ENCODE data around the gene SEC62.

SEC62 gene

GRCh38 chr3:170000051-170000450, 33.4 kb downstream of the SEC62 start:
- TF ChIP-seq CTCF (IDR thresholded peaks at IDR 0.05): no peak
- no peak overlapping the region for H3K27ac ChIP-seq
- DNase-seq (ENCODE audit: low spot score): no peak
- no peak overlapping the region for H3K4me3 ChIP-seq

- TF ChIP-seq CTCF (IDR thresholded peaks at IDR 0.05): no peak
- Histone ChIP-seq H3K27ac (no peak overlapping the region), H3K4me3 (no peak overlapping the region)
- DNase-seq (ENCODE audit: low spot score): no peak
Measured at GRCh38 chr3:170002231-170002630, 35.6 kb downstream of the SEC62 start.

GRCh38 chr3:170002879-170003278, 36.3 kb downstream of the SEC62 start:
- Histone ChIP-seq H3K4me3 (no peak overlapping the region), H3K27ac (no peak overlapping the region)
- no peak for TF ChIP-seq CTCF (IDR thresholded peaks at IDR 0.05)
- no peak for DNase-seq (ENCODE audit: low spot score)

DNA sequence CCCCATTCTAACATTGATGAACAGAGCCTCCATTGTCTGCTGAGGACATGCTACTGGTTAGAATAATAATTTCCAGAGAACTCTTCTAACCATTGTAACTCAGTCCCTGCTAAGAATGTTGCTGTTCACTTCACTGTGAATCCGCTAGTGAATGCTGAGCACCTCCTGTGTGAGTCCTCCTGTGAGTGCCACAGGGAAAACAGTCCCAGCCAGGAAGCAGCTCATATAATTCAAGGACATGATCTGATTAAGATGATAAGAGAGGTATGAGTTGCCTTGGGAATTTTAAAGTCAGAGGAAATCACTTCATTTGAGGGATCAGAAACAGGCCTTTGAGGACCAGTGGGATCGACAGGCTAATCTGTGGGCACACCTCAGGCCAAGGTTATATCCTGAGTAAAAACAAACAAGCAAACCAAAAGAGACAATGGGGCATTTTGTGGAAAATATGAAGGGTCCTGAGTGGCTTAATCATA, 37.3 kb downstream of the SEC62 start:
- H3K27ac ChIP-seq: no peak overlapping the region
- DNase-seq (ENCODE audit: low spot score): no peak
- TF ChIP-seq CTCF (IDR thresholded peaks at IDR 0.05): no peak
- no peak overlapping the region for H3K4me3 ChIP-seq

- no peak for DNase-seq (ENCODE audit: low spot score)
- H3K4me3 ChIP-seq: no peak overlapping the region
- H3K27ac ChIP-seq: no peak overlapping the region
- TF ChIP-seq CTCF (IDR thresholded peaks at IDR 0.05): no peak
Measured at GRCh38 chr3:170007031-170007663, 40.5 kb downstream of the SEC62 start.

DNA sequence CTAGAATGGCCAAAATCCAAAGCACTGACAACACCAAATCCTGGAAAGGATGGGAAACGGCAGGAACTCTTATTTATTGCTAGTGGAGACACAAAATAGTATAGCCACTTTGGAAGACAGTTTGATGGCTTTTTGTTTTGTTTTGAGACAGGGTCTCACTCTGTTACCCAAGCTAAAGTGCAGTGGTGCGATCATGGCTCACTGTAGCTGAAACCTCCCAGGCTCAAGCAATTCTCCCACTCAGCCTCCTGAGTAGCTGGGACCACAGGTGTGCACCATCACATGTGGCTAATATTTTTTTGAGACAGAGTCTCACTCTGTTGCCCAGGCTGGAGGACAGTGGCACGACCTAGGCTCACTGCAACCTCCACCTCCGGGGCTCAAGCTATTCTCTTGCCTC, 43.9 kb downstream of the SEC62 start:
- H3K27ac ChIP-seq: no peak overlapping the region
- no peak overlapping the region for H3K4me3 ChIP-seq
- no peak for DNase-seq (ENCODE audit: low spot score)
- no peak for TF ChIP-seq CTCF (IDR thresholded peaks at IDR 0.05)

DNA sequence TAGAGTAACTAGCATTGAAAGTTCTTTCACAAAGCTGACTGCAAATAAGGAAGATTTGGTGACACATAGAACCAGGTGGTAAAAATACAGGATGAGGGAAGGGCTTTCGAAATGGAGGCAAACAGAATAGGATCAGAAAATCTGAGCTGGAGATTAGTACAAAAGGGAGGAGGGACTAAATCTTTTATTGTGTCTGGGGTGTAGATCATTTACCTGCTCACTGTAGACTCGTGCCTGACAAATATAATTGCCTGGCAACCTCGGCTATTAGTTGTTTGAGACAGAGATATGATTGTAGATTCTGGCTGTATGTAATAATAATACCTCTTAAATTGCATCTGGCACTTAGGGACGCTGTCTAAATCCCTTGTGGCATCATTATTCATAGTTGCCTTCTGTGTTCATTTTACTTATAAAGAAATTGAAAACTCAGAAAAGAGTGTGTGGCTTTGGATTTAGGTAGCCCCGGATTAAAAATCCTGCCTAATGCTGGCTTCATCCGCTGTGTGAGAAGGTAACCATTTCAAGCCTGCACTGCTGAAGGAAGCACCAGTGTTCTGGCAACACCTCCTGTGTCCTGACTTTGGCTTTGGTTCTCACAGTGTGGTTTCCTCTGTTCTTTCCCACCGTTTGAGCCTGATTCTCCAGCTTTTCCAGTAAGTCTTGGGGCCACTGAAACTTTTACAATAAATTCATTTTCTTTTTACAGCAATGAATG, 46.2 kb downstream of the SEC62 start:
- Histone ChIP-seq H3K4me3 (no peak overlapping the region), H3K27ac (no peak overlapping the region)
- TF ChIP-seq CTCF (IDR thresholded peaks at IDR 0.05): no peak
- no peak for DNase-seq (ENCODE audit: low spot score)

Measured in coronary artery (tissue), 2 donors.